Spleen (tissue), 11 donors: ENCODE data around the gene CPN2. TPM values are rescaled to one million over a fixed set of nuclear protein-coding genes. Genes with fewer than 3 reads are reported as not detected.

Experiments
- DNase-seq: peaks from one replicate; pipeline ENCODE4 v3.0.0-alpha.2; 2020
- H3K27ac ChIP-seq, 8 donors: fragments of 200-600 bp; sonication (generic) in 7 of 8; 1 replicate in 4 of 8; 2 replicates in 4 of 8; pipeline versions ENCODE4 v1.5.0 to v1.8.0; 2016 to 2021; ENCODE audit warnings: inconsistent platforms in 4 of 8, mild to moderate bottlenecking in 4 of 8, moderate library complexity in 1 of 8
- H3K27me3 ChIP-seq, 7 donors: fragments of 200-600 bp; sonication (generic) in 6 of 7; replicated peaks in 1 of 7; 1 replicate in 4 of 7; 2 replicates in 3 of 7; pipeline versions ENCODE4 v1.5.0 to v1.8.0; 2016 to 2021; ENCODE audit warnings: inconsistent platforms in 3 of 7, mild to moderate bottlenecking in 1 of 7
- H3K36me3 ChIP-seq, 6 donors: fragments of 200-600 bp; sonication (generic) in 5 of 6; 1 replicate in 4 of 6; 2 replicates in 2 of 6; pipeline versions ENCODE4 v1.5.0 to v1.8.0; 2016 to 2021; ENCODE audit warnings: inconsistent platforms in 2 of 6
- H3K4me1 ChIP-seq, 6 donors: fragments of 200-600 bp; sonication (generic) in 5 of 6; 1 replicate in 3 of 6; 2 replicates in 3 of 6; pipeline versions ENCODE4 v1.5.0 to v1.8.0; 2016 to 2021; ENCODE audit warnings: inconsistent platforms in 3 of 6
- H3K4me3 ChIP-seq, 8 donors: fragments of 200-600 bp; sonication (generic) in 7 of 8; 1 replicate in 4 of 8; 2 replicates in 4 of 8; pipeline versions ENCODE4 v1.5.0 to v1.8.0; 2016 to 2021; ENCODE audit warnings: inconsistent platforms in 4 of 8, mild to moderate bottlenecking in 4 of 8, moderate library complexity in 2 of 8
- H3K9me3 ChIP-seq, 8 donors: fragments of 200-600 bp; sonication (generic) in 7 of 8; 1 replicate in 4 of 8; 2 replicates in 4 of 8; pipeline versions ENCODE4 v1.5.0 to v1.8.0; 2016 to 2021; ENCODE audit warnings: inconsistent platforms in 4 of 8
- CTCF ChIP-seq, 11 experiments: fragments of 200-600 bp in 7 of 11; fragments of 450-650 bp in 4 of 11; sonication (generic) in 4 of 11; IDR thresholded peaks in 8 of 11; conservative IDR thresholded peaks in 3 of 11; 1 replicate in 7 of 11; 2 replicates in 4 of 11; pipeline versions ENCODE4 v1.4.0 to v1.8.0; 2016 to 2021; ENCODE audit warnings: antibody characterized with exemption in 11 of 11, inconsistent platforms in 4 of 11, mild to moderate bottlenecking in 1 of 11
- POLR2A ChIP-seq, 3 donors: fragments of 450-650 bp; IDR thresholded peaks; one replicate each; pipeline ENCODE4 v1.5.1; 2017; ENCODE audit warnings: antibody characterized with exemption in 3 of 3, mild to moderate bottlenecking in 1 of 3
- POLR2AphosphoS5 ChIP-seq, 3 donors: sonication (generic); formaldehyde crosslinking; IDR thresholded peaks; one replicate each; pipeline ENCODE4 v1.5.1; 2017; ENCODE audit warnings: antibody characterized with exemption in 3 of 3
- WGBS, 5 donors: extraction: QIAGEN DNeasy Blood & Tissue Kit in 3 of 5; methylation state at CpG; one replicate each; pipeline versions ENCODE4 v1.1.5 to v1.1.7; 2013 to 2018; 5-methylcytosine and 5-hydroxymethylcytosine counted together
- intact Hi-C: fragments of 100-400 bp; cut with DNase I; formaldehyde crosslinking; loops from one replicate; pipeline ENCODE4 v1.15.0; 2023; ENCODE audit warnings: low total_unique reads
- polyA plus RNA-seq, 3 donors: library from polyadenylated mRNA; stranded (reverse); fragments of 200-250 nt; gene quantifications; one replicate each; pipeline ENCODE4 v1.2.1, GENCODE V29; 2013
- total RNA-seq, 7 donors: library from RNA; depleted of rRNA in 3 of 7; stranded (reverse); fragments of >200 nt in 3 of 7; fragmentation: NEBNext Ultra II Directional in 4 of 7; extraction: Animal tissue kit (Norgen Biotek cat#: 25700) in 4 of 7; gene quantifications; one replicate each; pipeline versions ENCODE4 v1.1.0 to v1.2.1, GENCODE V29; 2016 to 2021
- donor health status: healthy with polysubstance abuse.
- donor health status: DM: no; HTN: no; CAD: no; lungs with moderate emphysema.
- donor health status: DM: no; HTN: no; CAD: no.
- donor health status: Bipolar disorder and iron deficiency.
- donor health status: healthy.
- donor health status: DM: no; HTN: no; CAD: no.
- donor health status: DM: yes; HTN: yes; CAD: no.

Gene CPN2
- total and polyA plus RNA-seq, 10 donors = 0.26 to 4.4 (median 0.76) TPM

- no peak overlapping the region for H3K27ac ChIP-seq
- intact Hi-C loops = no loop called here
- no peaks in the 10 kb centered on the region for H3K36me3 ChIP-seq
- WGBS, 5 donors = 92 to 99% (median 95%) methylated on average over 3 of the region's 3 CpGs
- H3K4me1 ChIP-seq = peaks cover 0 to 27% (median 13%) of the 10 kb centered on the region in 6 donors
- no peak overlapping the region for H3K4me3 ChIP-seq
- H3K27me3 ChIP-seq = peaks cover 0 to 13% (median 0%) of the 10 kb centered on the region in 7 donors
- peaks cover 0 to 11% (median 2%) of the 10 kb centered on the region in 8 donors for H3K9me3 ChIP-seq
- no peak for TF ChIP-seq CTCF (IDR thresholded peaks at IDR 0.05 in 8 of 11, conservative IDR thresholded peaks at IDR 0.05 in 3 of 11)
- no peak for TF ChIP-seq POLR2AphosphoS5 (IDR thresholded peaks at IDR 0.05)
- TF ChIP-seq POLR2A (IDR thresholded peaks at IDR 0.05) = no peak
- no peak for DNase-seq
These were observed 58.8 kb downstream of the CPN2 start for GRCh38 chr3:194292331-194292730.

Other genes with a start within 250 kb of the CPN2 start
- gene HES1, start 215.2 kb downstream of the CPN2 start, total RNA-seq = 10 to 100 TPM; 38.2 to 59.6 (median 40.3) TPM
- gene HES1, start 215.2 kb downstream of the CPN2 start, polyA plus RNA-seq = 10 to 100 TPM; 17.7 to 19.7 (median 19.6) TPM
- 1 to 10 TPM in 1 of 7 donors, under 1 TPM in 5, not detected in 1; 0.09 to 1.1 (median 0.40) TPM for gene LRRC15, start 18.4 kb upstream of the CPN2 start, total RNA-seq
- gene LRRC15, start 18.4 kb upstream of the CPN2 start, polyA plus RNA-seq = under 1 TPM; 0.24 to 0.54 (median 0.35) TPM
- 1 to 10 TPM in 3 of 7 donors, under 1 TPM in 4; 0.51 to 1.8 (median 0.79) TPM for gene GP5, start 47.9 kb upstream of the CPN2 start, total RNA-seq
- gene GP5, start 47.9 kb upstream of the CPN2 start, polyA plus RNA-seq = under 1 TPM; 0.15 to 0.27 (median 0.16) TPM
- gene ATP13A3, start 135.7 kb upstream of the CPN2 start, total RNA-seq = 100 to 1,000 TPM in 2 of 7 donors, 10 to 100 TPM in 5; 69.4 to 142 (median 87.5) TPM
- gene ATP13A3, start 135.7 kb upstream of the CPN2 start, polyA plus RNA-seq = 10 to 100 TPM; 10.3 to 14.5 (median 11.0) TPM